Adrenal gland (tissue), 5 donors: ENCODE results near the gene GJB4.

ENCODE experiments used
- CTCF ChIP-seq, 6 experiments: fragments of 450-650 bp in 4 of 6; fragments of 200-600 bp in 2 of 6; sonication (generic) in 1 of 6; IDR thresholded peaks; 1 replicate in 5 of 6; 2 replicates in 1 of 6; pipeline versions ENCODE4 v1.5.1 to v1.8.0; 2016 to 2021; ENCODE audit warnings: antibody characterized with exemption in 6 of 6, mild to moderate bottlenecking in 2 of 6, moderate library complexity in 1 of 6
- POLR2A ChIP-seq, 2 donors: fragments of 450-650 bp; IDR thresholded peaks; one replicate each; pipeline ENCODE4 v1.6.1; 2017; ENCODE audit warnings: antibody characterized with exemption in 2 of 2, mild to moderate bottlenecking in 2 of 2, moderate library complexity in 1 of 2
- donor health status: DM: no; HTN: no; CAD: no.

- TF ChIP-seq CTCF (IDR thresholded peaks at IDR 0.05) = no peak
- no peak for TF ChIP-seq POLR2A (IDR thresholded peaks at IDR 0.05)
Observed at GRCh38 chr1:34790985-34791384, 31.4 kb downstream of the GJB4 start.
